Measurements from ENCODE around the gene MYLK3.
A peak's percentile ranks its signal among the peaks of the same experiment; 100 is the strongest.

MYLK3 gene

GRCh38 chr16:46693598-46693997 is 54.5 kb downstream of the MYLK3 start:
- no peak for TF ChIP-seq CTCF (IDR thresholded peaks at IDR 0.05)
- intact Hi-C loops (cut with DNase I; ENCODE audit: low total_unique reads), result no loop called here
- no peak overlapping the region for H3K27ac ChIP-seq

DNA sequence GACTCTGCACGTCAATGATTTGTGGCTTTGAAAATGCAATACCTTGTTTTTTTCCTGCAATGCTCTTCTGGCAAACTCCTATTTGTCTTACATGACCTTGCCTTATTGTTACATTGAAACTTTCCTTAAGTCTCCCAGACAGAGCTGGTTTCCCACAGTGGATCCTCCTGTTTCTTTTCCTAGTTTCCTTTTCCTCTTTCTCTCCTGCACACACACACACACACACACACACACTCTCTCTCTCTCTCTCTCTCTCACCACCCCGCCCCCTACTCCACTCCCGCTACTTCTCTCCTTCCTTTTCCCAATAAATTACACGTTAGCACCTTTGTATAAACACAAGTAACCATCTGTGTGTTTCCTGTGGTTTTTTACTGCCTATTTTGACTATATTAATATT is 56.4 kb downstream of the MYLK3 start:
- Histone ChIP-seq H3K27me3 (no peaks in the 10 kb centered on the region), H3K4me1 (peaks cover 9 to 27% (median 26%) of the 10 kb centered on the region in 4 donors), H3K36me3 (no peaks in the 10 kb centered on the region), H3K27ac (no peak overlapping the region), H3K4me3 (no peak overlapping the region), H3K9me3 (no peaks in the 10 kb centered on the region)
- no peak for TF ChIP-seq CTCF (IDR thresholded peaks at IDR 0.05)
- no peak for DNase-seq
- intact Hi-C loops (cut with DNase I; ENCODE audit: low total_unique reads), result no loop called here

More at GRCh38 chr16:46693598-46693997, 54.5 kb downstream of the MYLK3 start:
- H3K27me3 ChIP-seq, result no peaks in the 10 kb centered on the region
- peaks cover 9 to 15% (median 12%) of the 10 kb centered on the region in 4 donors for H3K4me1 ChIP-seq
- no peaks in the 10 kb centered on the region for H3K9me3 ChIP-seq
- H3K4me3 ChIP-seq, result no peak overlapping the region
- DNase-seq, result no peak
- no peaks in the 10 kb centered on the region for H3K36me3 ChIP-seq

DNA sequence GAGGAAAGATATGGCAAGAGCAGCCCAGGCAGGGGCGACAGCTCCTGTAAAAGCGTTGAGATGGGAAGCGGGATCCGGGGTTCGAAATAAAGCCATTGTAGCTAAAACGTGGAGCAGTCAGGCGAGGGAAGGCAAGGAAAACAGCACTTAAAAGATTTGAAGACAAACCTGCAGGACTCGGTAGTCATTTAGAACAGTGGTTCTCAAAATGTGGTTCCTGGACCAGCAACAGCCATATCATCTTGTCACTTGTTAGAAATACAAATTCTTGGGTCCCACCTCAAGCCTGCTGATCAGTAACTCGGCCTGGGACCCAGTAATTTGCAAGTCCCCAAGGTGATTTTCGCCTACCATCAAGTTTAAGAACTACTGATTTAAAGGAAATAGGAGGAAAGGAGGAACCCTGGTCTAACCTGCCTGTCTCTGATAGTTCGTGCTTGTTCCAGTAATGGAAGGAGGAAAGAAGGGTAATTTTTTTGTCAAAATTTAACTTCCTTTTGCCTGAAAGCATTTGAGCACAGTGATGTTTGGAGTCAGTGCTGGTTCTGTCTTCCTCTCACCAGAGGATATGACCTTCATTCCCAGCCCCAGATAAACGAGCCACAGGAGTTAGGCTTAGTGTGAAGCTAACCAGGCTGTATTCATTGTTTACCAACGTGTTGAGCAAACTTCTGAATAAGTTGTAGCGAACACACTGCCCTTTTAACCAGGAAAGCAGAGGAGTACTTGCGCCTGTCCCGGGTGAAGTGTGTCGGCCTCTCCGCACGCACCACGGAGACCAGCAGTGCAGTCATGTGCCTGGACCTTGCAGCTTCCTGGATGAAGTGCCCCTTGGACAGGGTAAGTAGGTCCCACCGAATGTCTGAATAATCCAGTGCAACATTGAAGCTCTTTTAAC is 57.6 kb downstream of the MYLK3 start:
- TF ChIP-seq CTCF (IDR thresholded peaks at IDR 0.05), result no peak
- Histone ChIP-seq H3K27ac (peak overlapping the region in 1 of 2 donors; percentile 92), H3K9me3 (no peaks in the 10 kb centered on the region), H3K4me1 (peaks cover 9 to 31% (median 28%) of the 10 kb centered on the region in 4 donors), H3K4me3 (peak overlapping the region; percentile 75 to 78), H3K36me3 (no peaks in the 10 kb centered on the region), H3K27me3 (no peaks in the 10 kb centered on the region)
- intact Hi-C loops (cut with DNase I; ENCODE audit: low total_unique reads), result no loop called here
- no peak for DNase-seq

DNA sequence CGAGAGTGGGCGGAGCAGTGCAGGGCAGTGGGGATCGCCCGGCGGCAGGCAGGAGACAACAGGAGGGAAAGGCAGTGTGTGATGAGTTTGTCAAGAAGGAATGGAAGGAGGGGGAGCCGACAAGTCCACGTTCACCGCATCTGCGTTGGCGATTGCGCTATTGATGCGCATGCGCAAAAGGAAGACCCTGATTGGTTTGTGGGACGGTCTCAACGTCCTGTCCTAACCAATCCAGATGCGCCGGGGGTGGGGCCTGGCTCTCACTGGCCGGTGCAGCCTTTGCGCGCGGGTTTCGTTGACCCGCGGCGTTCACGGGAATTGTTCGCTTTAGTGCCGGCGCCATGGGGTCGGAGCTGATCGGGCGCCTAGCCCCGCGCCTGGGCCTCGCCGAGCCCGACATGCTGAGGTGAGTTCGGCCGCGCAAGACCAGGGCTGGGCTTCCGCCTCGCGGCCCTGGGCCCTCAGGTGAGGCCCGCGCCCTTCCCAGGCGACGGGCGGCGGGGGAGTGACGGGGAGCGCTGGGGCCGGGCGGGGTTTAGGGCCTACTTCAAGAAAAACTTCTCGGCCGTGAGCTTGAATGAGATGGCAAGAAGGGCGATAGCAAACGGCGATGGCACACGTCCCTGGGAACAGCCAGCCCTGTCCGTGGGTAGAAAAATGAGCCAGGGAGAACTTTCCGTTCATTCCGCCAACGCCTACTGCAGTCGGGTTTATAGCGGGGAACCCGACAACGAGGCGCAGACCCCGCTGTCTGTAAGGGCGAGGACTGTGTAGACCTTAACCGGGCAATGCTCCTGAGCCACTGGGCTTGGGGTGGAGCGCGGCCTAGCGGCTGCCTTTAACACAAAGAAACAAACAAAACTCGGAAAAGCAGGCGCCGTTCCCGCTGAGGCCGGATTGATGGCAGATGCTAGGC is 58.5 kb downstream of the MYLK3 start, which contains the start of gene ORC6:
Gene ORC6 (plus strand): TSS at position 295 of the 916 bp plus-strand sequence. CDS start 47 bp downstream, at position 342.
- Histone ChIP-seq H3K9me3 (no peaks in the 10 kb centered on the region), H3K4me3 (peak within 1 kb of the TSS; percentile 75 to 78), H3K27me3 (no peaks in the 10 kb centered on the region), H3K36me3 (no peaks in the 10 kb centered on the region), H3K27ac (peak within 1 kb of the TSS; percentile 89 to 92), H3K4me1 (peaks cover 9 to 31% (median 28%) of the 10 kb centered on the region in 4 donors)
- DNase-seq, result peak; percentile 98 to 99
- TF ChIP-seq CTCF (IDR thresholded peaks at IDR 0.05), result peak; percentile 5 to 27
- intact Hi-C loops (cut with DNase I; ENCODE audit: low total_unique reads), result loop anchor here (5.0 kb wide), 2 partner anchors 143 to 193 kb away; partner anchors contain the start of genes C16orf87 and GPT2

DNA sequence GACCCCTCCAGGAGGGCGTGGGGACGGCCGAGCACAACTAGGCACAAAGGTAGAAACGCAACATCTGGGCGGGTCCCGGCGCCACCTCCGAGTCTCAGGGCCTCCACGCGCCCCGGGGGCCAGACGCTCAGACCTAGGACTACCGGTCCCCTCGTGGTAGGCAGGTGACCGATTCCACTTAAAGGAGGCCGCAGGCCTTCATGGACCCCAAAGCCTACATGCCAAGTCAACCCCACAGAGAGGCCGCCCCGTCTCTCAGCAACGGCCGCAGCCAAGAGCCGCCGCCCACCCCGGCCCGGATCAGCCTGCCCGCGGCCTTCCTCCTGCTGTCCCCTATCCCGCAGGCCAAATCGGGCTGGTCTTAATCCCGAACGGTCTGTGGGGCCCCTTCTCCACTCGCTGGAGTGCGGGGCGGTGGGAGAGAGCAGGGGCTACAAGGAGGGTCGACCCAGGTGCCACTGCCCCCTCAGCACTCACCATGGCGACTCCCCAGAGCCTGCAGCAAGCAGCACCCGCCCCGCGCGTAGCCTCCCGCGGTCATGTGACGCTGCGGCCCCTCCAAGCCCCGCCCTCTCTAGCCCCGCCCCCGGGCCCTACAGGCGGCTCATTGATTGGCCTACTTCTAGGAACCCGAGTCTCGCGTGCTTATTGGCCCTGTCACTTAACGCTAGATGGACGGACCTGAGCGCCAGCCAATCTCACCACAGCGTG is 59.3 kb downstream of the MYLK3 start, which contains the start of gene VPS35:
Gene VPS35 (minus strand): TSS at position 525 of the 711 bp plus-strand sequence. CDS start 45 bp downstream, at position 480.
- H3K27me3 ChIP-seq, result no peaks in the 10 kb centered on the region
- intact Hi-C loops (cut with DNase I; ENCODE audit: low total_unique reads), result loop anchor here (5.0 kb wide), 2 partner anchors 143 to 193 kb away; partner anchors contain the start of genes C16orf87 and GPT2

More for the DNA sequence above, 59.3 kb downstream of the MYLK3 start, which contains the start of gene VPS35:
- H3K9me3 ChIP-seq, result no peaks in the 10 kb centered on the region
- H3K4me3 ChIP-seq, result peak within 1 kb of the TSS; percentile 75 to 78
- TF ChIP-seq CTCF (IDR thresholded peaks at IDR 0.05), result no peak
- peak within 1 kb of the TSS; percentile 89 to 92 for H3K27ac ChIP-seq
- DNase-seq, result peak; percentile 99 to 100
- H3K36me3 ChIP-seq, result no peaks in the 10 kb centered on the region
- peaks cover 9 to 37% (median 28%) of the 10 kb centered on the region in 4 donors for H3K4me1 ChIP-seq
